ENCODE results near the gene KISS1R.

KISS1R gene

DNA sequence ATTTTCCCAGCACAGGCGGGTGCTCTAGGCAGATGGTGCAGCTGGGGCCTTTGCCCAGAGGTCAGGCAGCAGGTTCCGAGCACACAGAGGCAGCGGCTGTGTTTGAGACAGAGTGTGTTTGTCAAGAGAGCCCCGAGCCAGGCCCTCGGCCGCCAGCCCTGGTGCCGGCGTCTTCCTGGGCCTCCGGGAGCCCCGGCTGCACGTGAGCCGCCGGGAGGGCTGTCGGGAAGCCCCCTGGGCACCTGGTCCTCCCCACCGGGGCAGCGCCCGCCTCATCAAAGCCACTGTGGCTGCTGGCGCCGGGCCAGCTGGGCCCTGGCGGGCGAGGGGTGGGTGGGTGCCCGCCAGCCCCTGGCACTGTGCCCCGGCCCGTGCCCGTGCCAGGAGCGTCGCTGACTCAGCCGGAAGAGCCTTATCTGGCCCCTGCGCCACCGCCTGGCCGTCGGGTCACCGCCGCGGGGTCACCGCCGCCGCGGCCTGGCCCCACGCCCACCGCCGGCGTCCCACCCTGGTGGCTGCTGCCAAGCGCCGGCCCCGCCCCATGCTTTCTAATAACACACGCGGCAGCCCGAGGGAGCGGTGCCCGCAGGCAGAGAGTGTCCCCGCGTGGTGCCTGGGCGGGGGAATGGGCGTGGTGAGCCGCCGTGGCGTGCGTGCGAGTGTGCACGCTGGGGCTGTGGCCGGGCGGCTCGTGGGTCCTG, 23.6 kb downstream of the KISS1R start:
- peak; percentile 59 for DNase-seq

DNA sequence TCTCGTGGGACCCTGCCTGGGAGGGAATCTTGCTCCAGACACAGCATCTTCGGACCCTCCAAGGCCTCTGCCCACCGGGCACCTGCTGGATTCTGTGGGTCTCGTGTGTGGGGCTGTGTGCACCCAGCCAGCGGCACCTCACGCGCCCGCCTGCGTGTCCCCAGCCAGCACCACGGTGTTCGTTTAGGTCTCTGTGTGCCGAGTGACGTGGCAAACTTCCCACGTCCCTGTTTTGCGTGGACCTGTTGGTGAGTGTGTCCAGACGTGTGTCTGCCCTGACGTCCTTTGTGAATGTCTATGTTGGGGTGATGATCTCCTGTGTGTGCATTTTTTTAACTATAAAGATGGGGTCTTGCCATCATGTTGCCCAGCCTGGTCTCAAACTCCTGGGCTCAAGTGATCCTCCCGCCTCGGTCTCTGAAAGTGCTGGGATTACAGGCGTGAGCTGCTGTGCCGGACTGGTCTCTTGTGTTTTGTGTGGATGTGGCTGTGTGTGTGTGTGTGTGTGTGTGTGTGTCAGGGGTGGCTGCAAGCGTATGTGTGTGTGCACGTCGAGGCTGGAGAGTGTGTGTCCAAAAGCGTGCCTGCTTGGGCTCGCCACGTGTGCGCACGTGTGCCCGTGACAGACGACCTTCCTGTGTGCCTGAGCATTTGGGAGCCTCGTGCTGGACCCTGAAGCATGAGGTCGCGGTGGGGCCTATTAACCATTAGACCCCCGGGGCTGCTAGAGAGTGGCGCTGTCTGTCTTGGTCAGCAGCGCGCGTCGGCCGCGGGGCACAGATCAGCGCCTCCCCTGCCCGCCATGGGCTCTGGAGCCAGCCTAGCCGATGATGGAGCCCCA, 24.4 kb downstream of the KISS1R start:
- DNase-seq = no peak

DNA sequence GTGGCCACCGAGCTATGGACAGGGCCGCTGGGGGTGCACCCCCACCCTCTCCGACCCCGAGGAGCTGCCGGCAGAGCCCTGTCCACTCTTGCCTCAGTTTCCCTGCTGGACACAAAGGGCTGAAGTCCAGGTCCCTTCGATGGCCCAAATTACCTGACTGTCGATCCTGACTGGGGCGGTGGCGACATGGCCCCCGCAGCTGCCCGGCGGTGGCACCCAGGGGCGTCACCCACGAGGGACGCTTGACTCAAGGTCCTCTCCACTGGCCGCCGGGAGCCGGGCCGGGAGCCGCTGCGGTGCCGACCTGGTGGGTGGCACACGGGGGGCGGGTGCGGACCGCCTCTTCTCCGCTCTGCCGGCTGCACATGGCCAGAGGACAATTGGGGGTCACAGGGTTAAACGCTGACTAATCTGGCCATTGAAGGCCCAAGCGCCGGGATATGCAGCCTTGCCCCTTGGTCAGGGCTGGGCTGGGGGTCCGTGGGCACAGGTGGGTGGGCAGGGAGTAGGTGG, 25.1 kb downstream of the KISS1R start:
- DNase-seq = no peak

DNA sequence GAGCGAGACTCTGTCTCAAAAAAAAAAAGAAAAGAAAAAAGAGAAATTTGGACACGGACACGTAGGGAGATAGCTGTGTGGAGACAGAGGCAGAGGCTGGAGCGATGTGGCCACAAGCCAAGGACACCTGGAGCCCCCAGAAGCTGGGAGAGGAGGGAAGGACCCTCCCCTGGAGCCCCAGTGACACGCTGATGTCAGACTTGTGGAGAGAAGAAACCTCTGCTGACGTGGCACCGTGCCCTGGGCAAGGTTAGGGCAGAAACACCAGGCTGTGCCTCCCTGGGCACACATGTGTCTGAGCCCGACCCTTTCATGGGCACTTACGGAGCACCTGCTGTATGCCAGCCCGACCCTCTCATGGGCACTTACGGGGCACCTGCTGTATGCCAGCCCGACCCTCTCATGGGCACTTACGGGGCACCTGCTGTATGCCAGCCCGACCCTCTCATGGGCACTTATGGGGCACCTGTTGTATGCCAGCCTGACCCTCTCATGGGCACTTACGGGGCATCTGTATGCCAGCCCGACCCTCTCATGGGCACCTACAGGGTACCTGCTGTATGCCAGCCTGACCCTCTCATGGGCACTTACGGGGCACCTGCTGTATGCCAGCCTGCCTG, 26.5 kb downstream of the KISS1R start:
- no peak for DNase-seq

DNA sequence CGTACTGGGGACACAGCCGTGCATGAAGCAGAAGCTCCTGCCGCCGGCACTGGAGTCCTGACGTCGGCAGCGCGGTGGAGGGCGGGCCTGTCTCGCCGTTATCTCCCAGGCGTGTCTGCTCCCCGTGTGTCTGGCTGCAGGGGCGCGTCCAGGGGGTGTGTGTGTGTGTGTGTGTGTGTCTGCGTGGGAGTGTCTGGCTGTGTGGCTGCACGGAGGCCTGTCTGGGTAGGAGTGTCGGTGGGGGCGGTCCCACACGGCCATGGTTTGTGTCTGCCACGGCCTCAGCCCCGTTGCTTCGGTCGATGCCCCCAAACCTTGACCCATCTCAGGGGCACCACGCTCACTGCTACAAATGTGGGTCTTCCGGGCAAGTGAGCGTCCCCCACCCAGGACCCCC, 27.0 kb downstream of the KISS1R start:
- no peak for DNase-seq

DNA sequence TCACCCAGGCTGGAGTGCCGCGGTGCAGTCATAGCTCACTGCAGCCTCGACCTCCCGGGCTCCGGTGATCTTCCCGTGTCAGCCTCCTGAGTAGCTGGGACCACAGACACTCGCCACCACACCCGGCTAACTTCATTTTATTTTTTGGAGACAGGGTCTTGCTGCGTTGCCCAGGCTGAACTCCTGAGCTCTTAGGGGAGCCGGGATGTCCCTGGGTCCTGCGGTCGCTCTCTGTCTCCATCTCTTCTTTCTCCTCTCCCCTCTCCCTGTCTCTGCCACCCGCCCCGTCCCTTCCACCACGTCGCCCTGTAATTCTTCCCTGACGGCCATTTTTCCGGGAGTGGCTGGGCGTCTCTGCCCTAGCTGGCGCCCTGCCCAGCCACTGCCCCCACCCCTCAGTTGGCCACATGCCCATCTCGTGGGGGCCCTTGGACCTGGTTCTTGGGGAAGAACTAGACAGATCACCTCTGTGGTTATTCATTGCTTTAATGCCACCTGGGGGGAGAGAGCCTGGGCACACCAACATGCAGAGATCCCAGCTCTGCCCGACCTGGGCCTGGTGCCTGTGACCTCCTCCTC, 27.6 kb downstream of the KISS1R start:
- DNase-seq = no peak

- DNase-seq = no peak
Measured at GRCh38 chr19:945401-946252, 28.5 kb downstream of the KISS1R start.

- DNase-seq = no peak
Measured at GRCh38 chr19:947090-947706, 30.1 kb downstream of the KISS1R start.

- no peak for DNase-seq
Measured at GRCh38 chr19:947707-948539, 30.8 kb downstream of the KISS1R start.

- DNase-seq = no peak
Measured at GRCh38 chr19:948842-949496, 31.8 kb downstream of the KISS1R start.

DNA sequence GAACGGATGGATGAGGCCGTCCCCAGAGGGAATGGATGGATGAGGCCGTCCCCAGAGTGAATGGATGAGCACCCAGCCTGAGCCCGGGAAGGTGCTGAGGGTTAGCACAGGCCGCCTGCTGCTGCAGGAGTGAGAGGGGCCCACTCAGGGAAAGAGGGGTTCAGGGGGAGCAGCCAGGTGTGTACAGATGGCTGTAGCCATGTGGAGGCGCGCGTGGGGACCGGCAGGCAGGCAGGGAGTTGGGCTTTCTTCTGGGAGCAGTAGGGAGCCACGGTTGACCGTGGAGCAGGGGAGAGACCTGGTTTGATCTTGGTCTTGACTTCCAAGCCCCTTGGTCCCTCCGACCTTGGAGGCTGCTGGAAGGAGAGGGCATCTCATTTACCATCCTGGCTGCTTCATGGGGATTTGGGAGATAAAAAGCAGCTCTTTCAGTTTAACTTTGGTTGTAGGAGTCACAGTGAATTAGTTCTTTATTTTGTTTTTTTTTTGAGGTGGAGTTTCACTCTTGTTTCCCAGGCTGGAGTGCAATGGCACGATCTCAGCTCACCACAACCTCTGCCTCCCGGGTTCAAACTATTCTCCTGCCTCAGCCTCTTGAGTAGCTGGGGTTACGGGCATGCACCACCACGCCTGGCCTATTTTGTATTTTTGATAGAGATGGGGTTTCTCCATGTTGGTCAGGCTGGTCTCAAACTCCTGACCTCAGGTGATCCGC, 33.4 kb downstream of the KISS1R start:
- no peak for DNase-seq

DNA sequence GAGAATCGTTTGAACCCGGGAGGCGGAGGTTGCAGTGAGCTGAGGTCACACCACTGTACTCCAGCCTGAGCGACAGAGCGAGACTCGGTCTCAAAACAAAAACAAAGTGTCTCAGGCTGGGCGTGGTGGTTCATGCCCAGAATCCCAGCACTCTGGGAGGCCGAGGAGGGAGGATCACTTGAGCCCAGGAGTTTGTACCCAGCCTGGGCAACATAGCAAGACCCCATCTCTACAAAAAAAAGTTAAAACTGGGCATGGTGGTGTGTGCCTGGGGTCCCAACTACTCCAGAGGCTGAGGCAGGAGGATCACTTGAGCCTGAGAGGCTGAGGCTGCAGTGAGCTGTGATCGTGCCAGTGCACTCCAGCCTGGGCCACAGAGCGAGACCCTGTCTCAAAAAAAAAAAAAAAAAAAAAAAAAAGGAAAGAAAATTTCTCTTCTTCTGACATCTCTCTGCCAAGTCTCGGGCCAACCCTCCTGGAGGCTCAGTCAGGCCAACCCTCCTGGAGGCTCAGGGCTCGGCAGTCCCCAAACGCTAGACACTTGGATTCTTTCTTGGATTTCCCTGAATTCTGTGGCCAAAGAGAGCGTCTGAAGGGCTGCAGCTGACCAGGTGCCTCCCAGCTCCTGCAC, 35.0 kb downstream of the KISS1R start:
- no peak for DNase-seq

- no peak for DNase-seq
Measured at GRCh38 chr19:952680-953444, 35.7 kb downstream of the KISS1R start.

GRCh38 chr19:953445-954271, 36.5 kb downstream of the KISS1R start:
- DNase-seq = no peak

DNA sequence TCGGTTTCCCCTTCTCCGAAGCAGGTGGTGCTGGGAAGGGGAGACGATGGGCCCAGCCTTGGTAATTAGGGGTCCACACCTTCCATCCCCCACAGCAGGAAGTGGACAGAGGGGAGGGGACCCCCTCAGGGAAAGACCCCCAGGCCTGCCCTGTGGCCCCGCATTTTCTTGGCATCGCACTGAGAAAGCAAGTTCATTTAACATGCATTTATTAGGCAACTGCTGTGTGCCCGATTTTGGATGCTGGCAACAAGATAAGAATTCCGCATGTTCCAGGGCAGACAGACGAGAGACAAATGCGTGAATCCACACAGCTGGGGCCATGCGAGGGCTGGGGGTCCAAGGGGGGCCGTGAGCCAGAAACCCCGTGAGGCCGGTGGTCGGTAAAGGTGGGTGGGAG, 37.1 kb downstream of the KISS1R start:
- DNase-seq = no peak

DNA sequence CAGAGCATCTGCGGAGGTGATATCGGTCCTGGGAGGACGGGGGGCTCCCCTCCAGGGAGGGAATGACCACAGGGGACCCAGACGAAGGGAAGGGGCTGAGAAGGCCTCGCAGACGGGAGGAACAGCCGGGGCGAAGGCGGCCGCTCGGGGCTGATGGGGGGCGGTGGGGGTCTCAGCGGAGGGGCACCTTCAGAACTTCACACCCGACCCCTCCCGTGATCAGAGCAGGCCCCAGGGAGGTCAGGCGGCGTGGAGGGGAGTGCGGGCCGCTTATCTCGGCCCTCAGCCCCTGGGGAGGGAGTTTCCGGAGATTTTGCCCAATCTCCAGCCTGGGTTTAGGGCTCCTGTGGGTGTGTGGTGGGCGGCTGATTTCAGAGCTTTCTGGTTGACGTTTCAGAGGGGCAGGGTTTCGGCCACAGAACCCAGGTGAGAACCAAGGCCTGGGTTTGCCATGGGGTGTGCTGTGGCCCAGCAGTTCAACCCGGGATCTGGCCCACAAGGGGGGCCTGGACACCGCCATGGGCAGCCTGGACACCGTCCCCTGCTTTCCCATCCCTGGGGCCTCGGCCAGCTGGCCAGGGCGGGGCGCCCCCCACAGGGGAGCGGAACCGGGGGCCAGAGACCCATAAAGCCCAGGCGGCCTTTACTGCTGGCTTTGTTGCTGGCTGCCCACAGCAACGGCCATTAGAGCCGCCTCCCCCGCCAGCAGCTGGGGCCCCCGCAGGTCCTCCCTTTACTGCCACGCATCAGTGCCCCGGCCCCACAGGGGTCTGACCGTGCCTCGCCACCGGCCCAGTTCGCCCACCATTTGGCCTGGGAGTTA, 37.8 kb downstream of the KISS1R start:
- DNase-seq = no peak

All from GF-D8 (cell line).